COR-L47 (cell line): ENCODE measurements around the gene DNM1L.

Experiments used
- DNase-seq: peaks from one replicate; lab custom pipeline; 2025; lab: John Stamatoyannopoulos, UW

DNM1L gene

DNA sequence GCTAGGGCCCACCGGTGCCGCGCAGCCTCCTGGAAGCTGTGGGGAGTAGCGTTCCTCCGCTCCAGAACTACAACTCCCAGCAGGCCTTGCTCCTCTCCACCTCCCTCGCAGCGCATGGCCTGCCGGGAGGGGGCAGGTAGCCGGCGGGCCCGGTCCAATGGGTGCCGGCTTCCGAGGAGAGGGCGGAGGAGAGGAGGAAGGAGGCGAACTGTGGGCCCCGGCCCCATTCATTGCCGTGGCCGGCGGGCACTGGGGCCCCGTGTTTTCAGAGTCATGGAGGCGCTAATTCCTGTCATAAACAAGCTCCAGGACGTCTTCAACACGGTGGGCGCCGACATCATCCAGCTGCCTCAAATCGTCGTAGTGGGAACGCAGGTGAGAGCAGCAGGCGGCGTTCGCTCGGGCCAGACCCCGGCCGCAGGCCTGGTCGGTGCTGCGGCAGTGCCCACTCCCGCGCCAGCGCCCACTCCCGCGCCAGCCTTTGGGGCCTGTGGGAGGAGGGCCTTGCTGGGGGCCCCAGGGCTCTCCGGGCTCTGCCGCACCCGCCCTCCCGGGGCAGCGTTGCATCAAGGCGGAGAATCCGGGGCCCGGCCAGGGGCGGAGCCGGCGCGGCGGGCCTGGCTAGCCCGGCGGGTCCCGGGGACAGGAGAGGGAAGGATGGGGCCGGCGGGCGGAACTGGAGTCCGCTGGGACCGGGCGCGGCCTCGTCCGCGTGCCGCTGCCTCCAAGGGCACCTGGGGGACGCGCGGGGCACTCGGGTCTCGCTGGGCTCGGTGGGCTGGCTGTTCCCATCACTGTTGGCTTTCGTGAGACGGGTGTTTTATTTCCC, at the start of gene DNM1L:
Gene DNM1L (plus strand): TSS at position 211 of the 829 bp plus-strand sequence. CDS start 63 bp downstream, at position 274.
- DNase-seq, result peak; percentile 89

DNA sequence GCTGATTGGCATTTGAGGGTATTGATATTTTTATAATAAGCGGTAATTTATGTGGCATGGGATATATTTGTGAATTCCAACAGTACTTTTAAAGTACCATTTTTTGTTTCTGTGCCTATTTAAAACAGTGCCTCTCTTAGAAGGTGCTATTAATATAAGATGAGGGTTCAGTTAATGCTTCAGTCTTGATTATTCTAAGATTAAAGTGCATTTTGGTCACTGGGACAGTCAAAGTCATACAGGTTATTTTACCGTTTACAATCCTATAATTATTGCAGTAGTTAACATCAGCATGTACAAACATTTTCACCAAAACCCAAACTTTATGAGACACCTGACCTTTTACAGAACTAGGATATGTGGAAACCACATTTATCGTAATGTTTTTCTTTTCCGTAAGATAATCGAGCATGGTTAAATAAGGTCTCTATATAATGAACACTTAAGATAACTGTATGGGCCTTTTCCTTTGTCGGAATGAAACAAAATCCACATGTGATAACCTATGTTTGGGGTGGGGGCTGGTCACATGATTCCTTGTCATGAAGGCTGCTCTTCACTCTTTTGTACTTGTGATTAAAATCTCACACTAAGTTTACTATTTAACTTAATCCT, 37.7 kb upstream of the DNM1L start:
- DNase-seq, result no peak

- no peak for DNase-seq
These were observed 34.7 kb upstream of the DNM1L start for GRCh38 chr12:32644431-32644830.

GRCh38 chr12:32647275-32647674, 31.8 kb upstream of the DNM1L start:
- no peak for DNase-seq

DNA sequence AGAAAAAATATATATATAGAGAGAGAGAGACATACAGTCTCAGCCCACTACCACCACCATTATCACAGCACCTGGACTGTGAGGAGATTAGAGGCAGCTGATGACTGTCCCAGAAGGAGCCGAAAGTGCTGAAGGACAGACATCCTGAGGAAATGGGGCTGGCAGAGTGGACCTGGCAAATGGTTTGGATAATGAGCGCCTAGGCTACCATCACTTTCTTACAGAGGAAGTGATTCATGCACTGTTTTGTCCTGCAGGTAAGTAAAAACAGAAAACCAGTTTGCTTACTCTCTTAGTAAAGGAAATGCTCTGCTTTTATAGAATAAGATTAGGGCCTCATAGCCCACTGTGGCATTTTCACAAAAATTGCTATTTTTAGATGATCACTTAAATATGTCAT, 28.6 kb upstream of the DNM1L start:
- no peak for DNase-seq

- DNase-seq, result no peak
These were observed 27.7 kb upstream of the DNM1L start for GRCh38 chr12:32651151-32651955.

GRCh38 chr12:32651956-32652210, 27.2 kb upstream of the DNM1L start:
- no peak for DNase-seq

- no peak for DNase-seq
These were observed 19.1 kb upstream of the DNM1L start for GRCh38 chr12:32659908-32660440.

- DNase-seq, result no peak
These were observed 17.4 kb upstream of the DNM1L start for GRCh38 chr12:32661706-32662105.

GRCh38 chr12:32662665-32663064, 16.4 kb upstream of the DNM1L start:
- DNase-seq, result no peak

DNA sequence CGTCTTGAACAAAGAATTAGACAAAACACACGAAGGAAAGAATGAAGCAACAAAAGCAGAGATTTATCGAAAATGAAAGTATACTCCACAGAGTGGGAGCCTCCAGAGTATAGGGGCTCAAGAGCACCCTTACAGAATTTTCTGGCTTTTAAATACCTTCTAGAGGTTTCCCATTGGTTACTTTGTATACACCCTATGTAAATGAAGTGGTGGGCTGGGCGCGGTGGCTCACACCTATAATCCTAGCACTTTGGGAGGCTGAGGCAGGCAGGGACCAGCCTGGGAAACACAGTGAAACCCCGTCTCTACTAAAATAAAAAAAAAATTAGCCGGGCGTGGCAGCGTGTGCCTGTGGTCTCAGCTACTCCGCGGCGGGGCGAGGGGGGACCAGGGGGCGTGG, 13.1 kb upstream of the DNM1L start:
- DNase-seq, result no peak

- no peak for DNase-seq
These were observed 9.5 kb upstream of the DNM1L start for GRCh38 chr12:32669584-32669983.

- peak; percentile 90 for DNase-seq
These were observed 6.9 kb upstream of the DNM1L start for GRCh38 chr12:32671930-32672780.

DNA sequence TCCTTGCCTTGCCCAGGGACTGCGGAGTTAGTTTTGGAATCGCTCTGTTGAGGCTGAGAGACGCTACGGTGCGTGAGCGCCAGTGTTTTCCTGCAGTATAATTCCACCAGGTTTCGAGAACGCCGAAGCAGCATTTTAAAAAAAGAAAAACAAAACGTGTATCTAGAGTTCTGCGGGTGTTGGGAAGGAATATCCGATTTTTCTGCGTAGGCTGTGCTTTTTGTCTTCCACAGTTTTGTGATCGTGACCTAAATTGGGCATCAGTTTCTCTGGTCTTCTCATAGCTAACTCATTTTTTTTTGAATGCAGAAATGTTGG, 778 bp downstream of the DNM1L start:
- DNase-seq, result no peak

DNA sequence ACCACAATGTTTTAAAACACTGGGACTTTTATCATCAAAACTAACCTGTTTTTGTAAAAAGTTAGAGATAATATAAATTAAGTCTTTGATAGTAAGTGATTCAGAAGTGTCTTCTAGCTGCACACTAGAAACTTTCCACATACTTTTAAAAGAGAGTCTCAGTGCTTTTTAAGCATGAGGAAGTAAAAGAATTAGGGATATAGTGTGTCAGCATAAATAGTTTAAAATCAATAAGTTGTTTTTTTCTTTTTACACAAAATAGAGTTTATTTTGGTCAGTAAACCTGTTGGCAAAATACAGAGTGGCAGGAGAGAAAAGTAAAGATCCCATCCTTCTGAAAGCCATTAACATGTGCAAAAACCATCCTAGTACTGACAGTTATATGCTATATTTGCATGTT, 1.7 kb downstream of the DNM1L start:
- no peak for DNase-seq

DNA sequence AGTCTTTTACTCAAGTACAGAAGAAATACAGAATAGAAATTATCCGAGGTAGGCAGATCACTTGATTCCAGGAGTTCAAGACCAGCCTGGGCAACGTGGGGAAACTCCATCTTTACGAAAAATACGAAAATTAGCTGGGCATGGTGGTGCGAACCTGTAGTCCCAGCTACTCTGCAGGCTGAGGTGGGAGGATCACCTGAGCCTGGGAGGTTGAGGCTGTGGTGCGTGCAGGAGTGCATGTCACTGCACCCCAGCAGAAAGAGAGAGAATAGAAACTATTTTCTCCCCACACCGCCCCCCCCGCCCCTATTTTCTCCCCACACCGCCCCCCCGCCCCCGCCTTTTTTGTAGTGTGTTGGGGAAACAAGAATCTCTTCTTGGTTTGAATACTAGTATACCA, 2.2 kb downstream of the DNM1L start:
- DNase-seq, result no peak

DNA sequence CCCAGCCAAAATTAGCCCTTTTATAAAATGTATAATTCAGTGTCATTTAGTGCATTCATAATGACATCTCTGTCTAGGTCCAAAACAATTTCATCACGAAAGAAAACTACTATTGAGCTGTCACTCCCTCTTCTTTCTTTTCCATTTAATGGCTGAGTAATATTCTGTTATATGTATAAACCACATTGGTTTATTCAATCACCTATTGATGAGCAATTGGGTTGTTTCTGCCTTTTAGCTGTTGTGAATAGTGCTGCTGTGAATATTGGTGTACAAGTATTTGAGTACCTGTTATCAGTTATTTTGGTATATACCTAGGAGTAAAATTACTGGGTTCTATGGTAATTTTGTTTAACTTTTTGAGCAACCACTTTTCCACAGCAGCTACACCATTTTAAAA, 7.2 kb downstream of the DNM1L start:
- DNase-seq, result no peak

GRCh38 chr12:32688786-32689185, 9.7 kb downstream of the DNM1L start:
- DNase-seq, result no peak

- DNase-seq, result no peak
These were observed 11.8 kb downstream of the DNM1L start for GRCh38 chr12:32690927-32691326.

GRCh38 chr12:32692358-32692757, 13.3 kb downstream of the DNM1L start:
- no peak for DNase-seq

- DNase-seq, result no peak
These were observed 13.9 kb downstream of the DNM1L start for GRCh38 chr12:32693036-32693435.

DNA sequence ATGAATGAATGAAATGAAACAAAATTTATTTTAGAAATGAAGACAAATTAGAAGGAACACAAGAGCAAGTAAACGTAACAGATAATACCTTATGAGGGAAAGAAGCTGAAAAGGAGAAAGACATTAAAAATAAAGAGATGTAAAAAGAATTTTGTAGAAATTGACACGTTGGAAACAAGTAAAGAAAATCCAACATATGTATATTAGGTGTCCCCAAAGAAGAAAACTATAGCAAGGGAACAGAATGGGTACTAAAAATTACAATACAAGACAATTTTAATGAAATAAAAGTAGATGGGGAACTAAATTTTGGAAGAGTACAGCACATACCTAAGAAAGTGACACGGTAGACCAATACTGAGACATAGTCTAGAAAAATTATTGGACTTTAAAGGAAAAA, 16.7 kb downstream of the DNM1L start:
- no peak for DNase-seq
